ENCODE measurements around the gene PCDHA6. TPM values are rescaled to one million over a fixed set of nuclear protein-coding genes. Genes with fewer than 3 reads are reported as not detected.
"Not testable (repeated sequence)": the region's sequence is repeated elsewhere in the genome, so short reads cannot be mapped to it uniquely, and the experiment has no call there.

PCDHA6 gene
- total RNA-seq, 2 experiments from 2014 or later, result not detected

DNA sequence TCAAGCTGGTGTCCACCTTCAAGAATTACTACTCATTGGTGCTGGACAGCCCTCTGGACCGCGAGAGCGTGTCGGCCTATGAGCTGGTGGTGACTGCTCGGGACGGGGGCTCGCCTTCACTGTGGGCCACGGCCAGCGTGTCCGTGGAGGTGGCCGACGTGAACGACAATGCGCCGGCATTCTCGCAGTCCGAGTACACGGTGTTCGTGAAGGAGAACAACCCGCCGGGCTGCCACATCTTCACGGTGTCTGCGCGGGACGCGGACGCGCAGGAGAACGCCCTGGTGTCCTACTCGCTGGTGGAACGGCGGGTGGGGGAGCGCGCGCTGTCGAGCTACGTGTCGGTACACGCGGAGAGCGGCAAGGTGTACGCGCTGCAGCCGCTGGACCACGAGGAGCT lies 25.4 kb upstream of the PCDHA6 start:
- H3K27ac Mint-ChIP-seq; ATAC-seq (ENCODE audit: low read depth); H3K27me3 Mint-ChIP-seq; H3K36me3 Mint-ChIP-seq; H3K4me1 Mint-ChIP-seq; H3K4me3 Mint-ChIP-seq; POLR2A ChIA-PET: not testable (repeated sequence)
- DNase-seq, result peak; percentile 33
- peaks cover 16% of the 10 kb centered on the region for H3K9me3 Mint-ChIP-seq

DNA sequence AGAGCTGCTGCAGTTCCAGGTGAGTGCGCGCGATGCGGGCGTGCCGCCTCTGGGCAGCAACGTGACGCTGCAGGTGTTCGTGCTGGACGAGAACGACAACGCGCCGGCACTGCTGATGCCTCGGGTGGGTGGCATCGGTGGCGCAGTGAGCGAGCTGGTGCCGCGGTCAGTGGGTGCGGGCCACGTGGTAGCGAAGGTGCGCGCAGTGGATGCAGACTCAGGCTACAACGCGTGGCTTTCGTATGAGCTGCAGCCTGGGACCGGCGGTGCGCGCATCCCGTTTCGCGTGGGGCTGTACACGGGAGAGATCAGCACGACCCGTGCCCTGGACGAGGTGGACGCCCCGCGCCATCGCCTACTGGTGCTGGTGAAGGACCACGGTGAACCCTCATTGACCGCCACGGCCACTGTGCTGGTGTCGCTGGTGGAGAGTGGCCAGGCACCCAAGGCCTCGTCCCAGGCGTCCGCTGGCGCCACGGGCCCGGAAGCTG lies 24.9 kb upstream of the PCDHA6 start:
- DNase-seq, result no peak

DNA sequence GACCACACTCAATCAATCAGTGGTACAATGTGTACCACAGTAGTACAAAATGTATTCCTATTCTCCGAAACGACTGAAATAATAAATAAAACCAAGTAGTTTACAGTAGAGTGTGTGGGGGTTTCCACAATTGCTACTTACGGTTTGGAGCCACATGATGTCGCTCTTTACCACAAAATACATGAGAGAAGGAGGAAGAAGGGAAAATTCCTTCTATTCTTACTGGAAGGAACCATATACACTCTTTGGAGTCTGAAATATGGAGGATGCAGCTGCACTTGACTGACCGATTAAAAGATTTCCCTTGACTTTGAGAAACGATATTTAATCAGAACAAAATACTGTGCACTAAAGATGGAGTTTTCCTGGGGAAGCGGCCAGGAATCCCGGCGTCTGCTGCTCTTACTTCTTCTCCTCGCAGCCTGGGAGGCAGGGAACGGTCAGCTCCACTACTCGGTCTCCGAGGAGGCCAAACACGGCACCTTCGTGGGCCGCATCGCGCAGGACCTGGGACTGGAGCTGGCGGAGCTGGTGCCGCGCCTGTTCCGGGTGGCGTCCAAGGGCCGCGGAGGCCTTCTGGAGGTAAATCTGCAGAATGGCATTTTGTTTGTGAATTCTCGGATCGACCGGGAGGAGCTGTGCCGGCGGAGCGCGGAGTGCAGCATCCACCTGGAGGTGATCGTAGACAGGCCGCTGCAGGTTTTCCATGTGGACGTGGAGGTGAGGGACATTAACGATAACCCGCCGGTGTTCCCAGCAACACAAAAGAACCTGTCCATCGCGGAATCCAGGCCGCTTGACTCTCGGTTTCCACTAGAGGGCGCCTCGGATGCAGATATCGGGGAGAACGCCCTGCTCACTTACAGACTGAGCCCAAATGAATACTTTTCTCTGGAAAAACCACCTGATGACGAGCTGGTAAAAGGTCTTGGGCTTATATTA lies 20.7 kb upstream of the PCDHA6 start, which contains the start of gene PCDHA4:
PCDHA4 (plus strand) TSS at position 235 of the 942 bp plus-strand sequence.
- Mint-ChIP-seq H3K4me1 (no peaks in the 10 kb centered on the region), H3K4me3 (no peak within 1 kb of the TSS), H3K9me3 (peaks cover 13% of the 10 kb centered on the region), H3K27ac (no peak within 1 kb of the TSS), H3K27me3 (no peaks in the 10 kb centered on the region), H3K36me3 (no peaks in the 10 kb centered on the region)
- POLR2A ChIA-PET, result no interaction called here
- DNase-seq, result peak; percentile 28
- ATAC-seq (ENCODE audit: low read depth), result no peak

More for the DNA sequence above, 24.9 kb upstream of the PCDHA6 start:
- Mint-ChIP-seq H3K4me1 (no peaks in the 10 kb centered on the region), H3K36me3 (no peaks in the 10 kb centered on the region), H3K9me3 (peaks cover 16% of the 10 kb centered on the region), H3K4me3 (no peak overlapping the region), H3K27ac (no peak overlapping the region), H3K27me3 (no peaks in the 10 kb centered on the region)
- ATAC-seq (ENCODE audit: low read depth), result no peak
- POLR2A ChIA-PET, result no interaction called here

DNA sequence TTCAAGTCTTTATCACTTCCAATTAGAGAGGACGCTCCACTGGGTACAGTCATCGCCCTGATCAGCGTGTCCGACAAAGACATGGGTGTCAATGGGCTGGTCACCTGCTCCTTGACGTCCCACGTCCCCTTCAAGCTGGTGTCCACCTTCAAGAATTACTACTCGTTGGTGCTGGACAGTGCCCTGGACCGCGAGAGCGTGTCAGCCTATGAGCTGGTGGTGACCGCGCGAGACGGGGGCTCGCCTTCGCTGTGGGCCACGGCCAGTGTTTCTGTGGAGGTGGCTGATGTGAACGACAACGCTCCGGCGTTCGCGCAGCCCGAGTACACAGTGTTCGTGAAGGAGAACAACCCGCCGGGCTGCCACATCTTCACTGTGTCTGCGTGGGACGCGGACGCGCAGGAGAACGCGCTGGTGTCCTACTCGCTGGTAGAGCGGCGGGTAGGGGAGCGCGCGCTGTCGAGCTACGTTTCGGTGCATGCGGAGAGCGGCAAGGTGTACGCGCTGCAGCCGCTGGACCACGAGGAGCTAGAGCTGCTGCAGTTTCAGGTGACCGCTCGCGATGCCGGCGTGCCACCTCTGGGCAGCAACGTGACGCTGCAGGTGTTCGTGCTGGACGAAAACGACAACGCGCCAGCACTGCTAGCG lies 19.4 kb upstream of the PCDHA6 start:
- H3K27ac Mint-ChIP-seq; ATAC-seq (ENCODE audit: low read depth); H3K27me3 Mint-ChIP-seq; H3K36me3 Mint-ChIP-seq; H3K4me1 Mint-ChIP-seq; DNase-seq; H3K4me3 Mint-ChIP-seq; POLR2A ChIA-PET: not testable (repeated sequence)
- H3K9me3 Mint-ChIP-seq, result peaks cover 15% of the 10 kb centered on the region

- no peak for ATAC-seq (ENCODE audit: low read depth)
- H3K4me1 Mint-ChIP-seq, result no peaks in the 10 kb centered on the region
- H3K27me3 Mint-ChIP-seq, result no peaks in the 10 kb centered on the region
- DNase-seq, result no peak
- POLR2A ChIA-PET, result no interaction called here
- H3K36me3 Mint-ChIP-seq, result no peaks in the 10 kb centered on the region
- H3K9me3 Mint-ChIP-seq, result peaks cover 13% of the 10 kb centered on the region
- no peak overlapping the region for H3K27ac Mint-ChIP-seq
- H3K4me3 Mint-ChIP-seq, result no peak overlapping the region
Observed at GRCh38 chr5:140808889-140809291, 18.9 kb upstream of the PCDHA6 start.

DNA sequence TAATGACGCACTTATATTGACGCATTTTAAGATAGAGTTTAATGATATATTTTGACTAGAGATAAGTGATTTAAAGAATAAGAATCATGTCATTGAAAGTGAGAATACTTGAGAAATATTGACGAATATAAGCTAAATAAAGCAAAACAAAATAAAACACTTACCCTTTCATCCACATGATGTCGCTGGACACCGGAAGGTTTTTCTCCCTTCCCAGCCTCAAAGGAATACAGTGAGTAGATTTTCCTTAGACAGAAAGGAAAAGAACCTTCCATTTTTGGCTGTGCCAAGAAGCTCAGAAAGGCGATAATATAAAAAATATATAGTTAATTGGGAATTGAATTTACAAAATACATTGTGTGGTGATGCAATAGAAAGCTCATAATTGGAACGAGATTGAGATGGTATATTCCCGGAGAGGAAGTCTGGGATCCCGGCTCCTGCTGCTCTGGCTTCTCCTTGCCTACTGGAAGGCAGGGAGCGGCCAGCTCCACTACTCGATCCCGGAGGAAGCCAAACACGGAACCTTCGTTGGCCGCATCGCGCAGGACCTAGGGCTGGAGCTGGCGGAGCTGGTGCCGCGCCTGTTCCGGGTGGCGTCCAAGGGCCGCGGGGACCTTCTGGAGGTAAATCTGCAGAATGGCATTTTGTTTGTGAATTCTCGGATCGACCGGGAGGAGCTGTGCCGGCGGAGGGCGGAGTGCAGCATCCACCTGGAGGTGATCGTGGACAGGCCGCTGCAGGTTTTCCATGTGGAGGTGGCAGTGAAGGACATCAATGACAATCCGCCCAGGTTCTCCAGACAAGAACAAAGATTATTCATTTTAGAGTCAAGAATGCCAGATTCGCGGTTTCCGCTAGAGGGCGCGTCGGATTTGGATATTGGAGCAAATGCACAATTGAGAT lies 6.1 kb upstream of the PCDHA6 start, which contains the start of gene PCDHA5:
PCDHA5 (plus strand) TSS at position 239 of the 906 bp plus-strand sequence.
- DNase-seq, result peak; percentile 28
- Mint-ChIP-seq H3K36me3 (no peaks in the 10 kb centered on the region), H3K4me3 (no peak within 1 kb of the TSS), H3K27ac (no peak within 1 kb of the TSS), H3K9me3 (peaks cover 6% of the 10 kb centered on the region), H3K4me1 (no peaks in the 10 kb centered on the region), H3K27me3 (no peaks in the 10 kb centered on the region)
- POLR2A ChIA-PET, result no interaction called here
- no peak for ATAC-seq (ENCODE audit: low read depth)

DNA sequence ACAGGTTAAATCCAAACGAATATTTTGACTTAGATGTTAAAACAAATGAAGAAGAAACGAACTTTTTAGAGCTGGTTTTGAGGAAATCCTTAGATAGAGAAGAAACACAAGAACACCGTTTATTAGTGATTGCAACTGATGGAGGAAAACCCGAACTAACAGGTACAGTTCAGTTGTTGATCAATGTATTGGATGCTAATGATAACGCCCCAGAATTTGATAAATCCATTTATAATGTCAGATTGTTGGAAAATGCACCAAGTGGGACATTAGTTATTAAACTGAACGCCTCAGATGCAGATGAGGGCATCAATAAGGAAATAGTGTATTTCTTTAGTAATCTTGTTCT lies 5.5 kb upstream of the PCDHA6 start:
- POLR2A ChIA-PET, result no interaction called here
- no peak overlapping the region for H3K4me3 Mint-ChIP-seq
- no peak for DNase-seq
- peaks cover 8% of the 10 kb centered on the region for H3K9me3 Mint-ChIP-seq
- peaks cover 3% of the 10 kb centered on the region for H3K27me3 Mint-ChIP-seq
- H3K36me3 Mint-ChIP-seq, result no peaks in the 10 kb centered on the region
- no peak overlapping the region for H3K27ac Mint-ChIP-seq
- ATAC-seq (ENCODE audit: low read depth), result no peak
- H3K4me1 Mint-ChIP-seq, result no peaks in the 10 kb centered on the region

- H3K27me3 Mint-ChIP-seq; DNase-seq; H3K4me1 Mint-ChIP-seq; H3K9me3 Mint-ChIP-seq; ATAC-seq (ENCODE audit: low read depth); H3K27ac Mint-ChIP-seq; POLR2A ChIA-PET; H3K36me3 Mint-ChIP-seq; H3K4me3 Mint-ChIP-seq: not testable (repeated sequence)
Observed at GRCh38 chr5:140822969-140823368, 4.8 kb upstream of the PCDHA6 start.

DNA sequence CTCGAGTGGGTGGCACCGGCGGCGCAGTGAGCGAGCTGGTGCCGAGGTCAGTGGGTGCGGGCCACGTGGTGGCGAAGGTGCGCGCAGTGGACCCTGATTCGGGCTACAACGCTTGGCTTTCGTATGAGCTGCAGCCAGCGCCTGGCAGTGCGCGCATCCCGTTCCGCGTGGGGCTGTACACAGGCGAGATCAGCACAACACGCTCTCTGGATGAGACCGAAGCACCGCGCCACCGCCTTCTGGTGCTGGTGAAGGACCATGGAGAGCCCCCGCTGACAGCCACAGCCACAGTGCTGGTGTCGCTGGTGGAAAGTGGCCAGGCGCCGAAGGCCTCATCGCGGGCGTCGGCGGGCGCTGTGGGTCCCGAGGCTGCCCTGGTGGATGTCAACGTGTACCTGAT lies 4.3 kb upstream of the PCDHA6 start:
- H3K9me3 Mint-ChIP-seq, result peaks cover 9% of the 10 kb centered on the region

GRCh38 chr5:140828362-140828737 lies 590 bp downstream of the PCDHA6 start:
- Mint-ChIP-seq H3K4me3 (no peak overlapping the region), H3K4me1 (no peaks in the 10 kb centered on the region), H3K36me3 (no peaks in the 10 kb centered on the region), H3K27ac (no peak overlapping the region), H3K9me3 (peaks cover 18% of the 10 kb centered on the region), H3K27me3 (peaks cover 8% of the 10 kb centered on the region)
- DNase-seq (no peak), ATAC-seq (ENCODE audit: low read depth) (no peak)
- POLR2A ChIA-PET, result no interaction called here

More for the DNA sequence above, 4.3 kb upstream of the PCDHA6 start:
- H3K27me3 Mint-ChIP-seq, result peaks cover 3% of the 10 kb centered on the region
- POLR2A ChIA-PET, result no interaction called here
- no peaks in the 10 kb centered on the region for H3K4me1 Mint-ChIP-seq
- DNase-seq (no peak), ATAC-seq (ENCODE audit: low read depth) (no peak)
- H3K27ac Mint-ChIP-seq, result no peak overlapping the region
- no peaks in the 10 kb centered on the region for H3K36me3 Mint-ChIP-seq
- no peak overlapping the region for H3K4me3 Mint-ChIP-seq

- H3K4me3 Mint-ChIP-seq; POLR2A ChIA-PET; H3K36me3 Mint-ChIP-seq; H3K27ac Mint-ChIP-seq; H3K4me1 Mint-ChIP-seq; ATAC-seq (ENCODE audit: low read depth): not testable (repeated sequence)
- DNase-seq, result peak; percentile 26
- Mint-ChIP-seq H3K9me3 (peaks cover 20% of the 10 kb centered on the region), H3K27me3 (peaks cover 10% of the 10 kb centered on the region)
Observed at GRCh38 chr5:140829511-140830501, 2.0 kb downstream of the PCDHA6 start.

DNA sequence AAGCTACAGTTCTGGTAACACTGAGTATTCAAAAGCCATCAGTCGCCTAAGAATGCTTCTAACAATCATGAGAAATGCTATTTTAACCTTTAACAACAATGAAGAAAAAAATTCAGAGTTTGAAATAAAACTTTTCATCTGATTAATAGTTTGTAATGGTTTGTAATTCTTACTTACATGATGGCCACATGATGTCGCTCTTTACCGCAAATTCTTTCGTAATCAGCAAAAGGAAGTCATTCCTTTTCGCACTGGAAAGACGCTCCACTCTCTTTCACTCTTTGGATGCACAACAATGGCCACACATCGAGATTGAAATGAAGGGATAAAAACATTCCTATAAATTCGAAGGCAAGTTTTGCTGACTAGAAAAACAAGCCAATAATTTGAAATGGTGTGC lies 6.2 kb downstream of the PCDHA6 start, which contains the start of gene PCDHA7:
PCDHA7 (plus strand) TSS at position 277 of the 400 bp plus-strand sequence; CDS start at position 392, 115 bp downstream.
- Mint-ChIP-seq H3K9me3 (peaks cover 12% of the 10 kb centered on the region), H3K36me3 (no peaks in the 10 kb centered on the region), H3K4me1 (no peaks in the 10 kb centered on the region), H3K4me3 (no peak within 1 kb of the TSS), H3K27ac (no peak within 1 kb of the TSS), H3K27me3 (peaks cover 7% of the 10 kb centered on the region)
- POLR2A ChIA-PET, result no interaction called here
- ATAC-seq (ENCODE audit: low read depth) (no peak), DNase-seq (no peak)

Data from activated naive CD8-positive, alpha-beta T cell treated with anti-CD3 and anti-CD28 coated beads, Interleukin-2, amount 10 ng/mL, durations not matched to agents 7 days and 5 days (primary cell).